ENCODE measurements around the gene BACH2.
"Not testable (repeated sequence)": the region's sequence is repeated elsewhere in the genome, so short reads cannot be mapped to it uniquely, and the experiment has no call there.

Gene BACH2

GRCh38 chr6:89927791-89928550 is 368.7 kb downstream of the BACH2 start:
- no peak for DNase-seq

DNA sequence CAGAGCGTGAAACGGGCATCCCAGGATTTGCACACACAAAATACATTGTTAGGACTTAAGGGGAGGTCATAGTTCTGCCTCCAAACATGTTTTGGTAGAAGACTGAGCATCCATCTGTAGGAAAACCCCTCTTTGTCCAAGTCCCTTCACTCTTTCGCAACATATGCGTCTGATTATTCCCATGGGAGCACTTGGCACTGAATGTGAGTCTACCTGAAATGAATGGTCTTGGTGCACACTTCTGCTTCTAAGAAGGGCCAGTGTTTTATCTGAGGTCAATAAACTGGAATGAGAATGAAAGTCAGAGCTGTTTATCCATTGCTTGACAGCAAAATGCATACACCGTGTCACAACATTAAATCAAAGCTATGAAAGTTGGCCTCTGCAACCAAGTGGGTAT is 369.4 kb downstream of the BACH2 start:
- no peak for DNase-seq

DNA sequence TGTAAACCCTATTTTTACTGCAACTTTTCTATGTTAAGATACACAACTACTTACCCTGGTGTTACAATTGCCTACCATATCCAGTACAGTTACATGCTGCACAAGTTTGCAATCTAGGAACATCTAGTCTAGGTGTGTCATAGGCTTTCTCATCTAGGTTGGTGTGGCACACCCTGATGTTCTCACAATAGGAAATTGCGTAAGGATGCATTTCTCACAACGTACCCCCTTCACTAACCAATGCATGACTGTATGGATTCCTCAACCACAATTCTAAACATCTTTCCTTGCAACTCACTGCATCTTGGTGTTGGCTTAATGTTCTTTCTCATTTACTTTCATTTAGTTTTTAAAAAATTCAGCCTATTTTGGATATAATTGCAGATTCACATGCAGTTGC is 370.8 kb downstream of the BACH2 start:
- DNase-seq, result no peak

- no peak for DNase-seq
These were observed 372.4 kb downstream of the BACH2 start for GRCh38 chr6:89924231-89924630.

DNA sequence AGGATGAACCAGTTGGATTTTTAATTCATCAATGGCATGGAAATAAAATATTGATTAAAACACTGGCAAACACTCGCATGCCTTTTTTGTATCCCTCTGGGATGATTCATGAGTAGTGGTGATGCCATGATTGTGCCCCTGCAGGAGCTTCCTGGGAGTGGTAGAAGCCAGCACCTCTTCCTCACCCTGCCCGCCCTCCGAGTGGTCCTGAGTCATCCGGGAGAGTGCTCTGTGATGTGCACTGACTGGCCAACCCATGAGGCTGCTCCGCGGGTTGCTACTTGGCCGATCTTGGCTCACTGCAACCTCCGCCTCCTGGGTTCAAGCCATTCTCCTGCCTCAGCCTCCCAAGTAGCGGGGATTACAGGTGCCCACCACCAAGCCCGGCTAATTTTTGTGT is 375.0 kb downstream of the BACH2 start:
- no peak for DNase-seq

- DNase-seq, result no peak
These were observed 375.4 kb downstream of the BACH2 start for GRCh38 chr6:89921197-89921596.

- no peak for DNase-seq
These were observed 378.8 kb downstream of the BACH2 start for GRCh38 chr6:89917801-89918366.

GRCh38 chr6:89917216-89917615 is 379.4 kb downstream of the BACH2 start:
- DNase-seq, result no peak

DNA sequence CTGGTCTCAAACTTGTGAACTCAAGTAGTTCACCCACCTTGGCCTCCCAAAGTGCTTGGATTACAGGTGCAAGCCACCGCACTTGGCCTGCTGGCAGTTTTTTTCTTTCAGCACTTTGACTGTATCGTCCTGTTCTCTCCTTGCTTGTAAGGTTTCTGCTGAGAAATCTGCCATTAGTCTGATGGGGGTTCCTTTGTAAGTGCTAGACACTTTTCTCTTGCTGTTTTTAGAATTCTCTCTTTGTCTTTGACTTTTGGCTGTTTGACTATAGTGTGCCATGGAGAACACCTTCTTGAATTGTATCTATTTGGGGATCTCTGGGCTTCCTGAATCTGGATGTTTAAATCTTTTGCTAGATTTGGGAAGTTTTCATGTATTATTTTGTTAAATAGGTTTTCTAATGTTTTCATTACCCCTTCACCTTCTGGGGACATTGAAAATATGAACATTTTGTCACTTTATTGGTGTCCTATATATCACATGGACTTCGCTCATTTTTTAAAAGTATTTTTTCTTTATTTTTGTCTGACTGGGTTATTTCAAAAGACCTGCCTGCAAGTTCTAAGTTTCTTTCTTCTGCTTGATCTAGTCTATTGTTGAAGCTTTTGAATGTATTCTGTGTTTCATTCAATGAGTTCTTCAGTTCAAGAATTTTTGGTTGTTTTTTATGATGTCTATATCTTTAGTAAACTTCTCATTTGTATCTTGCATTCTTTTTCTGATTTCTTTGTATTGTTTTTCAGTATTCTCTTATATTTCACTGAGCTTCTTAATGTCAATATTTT is 380.3 kb downstream of the BACH2 start:
- DNase-seq, result no peak

DNA sequence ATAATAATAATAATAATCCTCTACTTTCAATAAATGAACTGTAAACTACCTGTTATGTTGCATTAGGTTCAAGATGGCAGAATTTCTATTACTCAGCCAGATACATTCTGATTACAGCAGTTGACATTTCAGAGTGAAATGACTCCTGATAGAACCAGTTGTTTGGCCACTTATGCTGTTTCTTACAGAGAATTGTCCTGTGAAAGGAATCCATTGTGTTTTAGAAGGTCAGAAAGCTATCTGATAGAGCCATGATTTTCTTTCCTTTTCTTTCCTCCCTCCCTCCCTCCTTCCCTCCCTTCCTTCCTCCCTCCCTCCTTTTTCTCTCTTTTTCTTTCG is 385.8 kb downstream of the BACH2 start:
- DNase-seq, result no peak

DNA sequence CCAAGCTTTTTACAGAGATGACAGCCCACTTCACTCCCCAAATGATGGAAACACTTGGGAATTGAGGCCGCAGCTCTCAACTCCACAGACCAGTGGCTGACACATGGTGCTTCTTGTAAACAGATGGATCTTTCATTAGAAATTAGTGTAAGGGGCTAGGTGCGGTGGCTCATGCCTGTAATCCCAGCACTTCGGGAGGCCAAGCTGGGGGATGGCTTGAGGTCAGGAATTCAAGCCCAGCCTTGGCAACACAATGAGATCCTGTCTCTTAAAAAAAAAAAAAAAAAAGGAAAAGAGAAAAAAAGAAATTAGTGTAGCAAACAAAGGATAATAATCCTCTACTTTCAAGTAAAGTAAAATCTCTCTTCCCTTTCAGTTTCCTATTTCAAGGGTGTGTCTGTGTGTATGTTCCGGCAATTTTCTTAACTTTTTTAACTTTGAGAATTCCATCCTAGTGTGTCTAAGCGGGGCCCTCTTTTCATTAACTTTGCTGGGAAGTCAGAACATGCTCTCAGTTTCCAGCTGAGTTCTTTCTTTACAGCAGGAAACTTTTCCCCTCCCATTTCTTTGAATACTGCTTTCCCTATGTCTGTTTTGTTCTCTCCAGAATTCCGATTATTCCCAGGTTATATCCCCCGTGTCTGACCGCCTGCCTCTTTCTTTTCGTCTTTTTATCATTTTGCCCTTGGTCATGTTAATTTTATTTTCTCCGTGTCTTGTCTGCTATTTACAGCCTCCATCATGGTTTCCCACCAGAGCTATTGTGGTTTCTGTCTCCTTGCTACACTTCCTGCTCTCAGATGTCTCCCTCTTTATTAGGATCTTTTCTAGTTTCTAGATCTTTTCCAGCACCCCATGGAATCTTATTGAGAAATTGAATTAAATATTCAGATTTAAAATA is 386.4 kb downstream of the BACH2 start:
- DNase-seq, result not testable (repeated sequence)

DNA sequence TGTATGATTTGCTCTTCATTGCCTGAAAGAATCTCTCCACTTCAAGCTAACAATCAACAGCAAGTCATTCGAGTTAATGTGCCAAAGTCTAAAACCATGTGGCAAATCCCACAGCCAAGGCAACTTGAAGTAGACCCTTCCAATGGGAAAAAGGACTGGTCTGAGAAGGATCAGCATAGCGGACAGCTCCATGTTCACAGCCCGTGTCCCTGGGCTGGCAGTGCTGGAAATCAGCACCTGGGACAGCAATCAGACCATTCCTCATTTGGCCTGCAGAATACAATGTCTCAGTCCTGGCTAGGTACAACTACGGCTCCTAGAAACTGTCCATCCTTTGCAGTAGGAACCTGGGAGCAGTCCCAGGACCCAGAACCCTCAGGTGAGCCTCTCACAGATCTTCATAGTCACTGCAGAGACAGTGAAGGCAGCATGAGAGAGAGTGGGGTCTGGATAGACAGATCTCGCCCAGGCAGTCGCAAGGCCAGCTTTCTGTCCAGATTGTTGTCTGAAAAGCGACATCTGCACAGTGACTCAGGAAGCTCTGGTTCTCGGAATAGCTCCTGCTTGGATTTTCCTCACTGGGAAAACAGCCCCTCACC is 401.3 kb downstream of the BACH2 start:
- peak; percentile 80 for DNase-seq

DNA sequence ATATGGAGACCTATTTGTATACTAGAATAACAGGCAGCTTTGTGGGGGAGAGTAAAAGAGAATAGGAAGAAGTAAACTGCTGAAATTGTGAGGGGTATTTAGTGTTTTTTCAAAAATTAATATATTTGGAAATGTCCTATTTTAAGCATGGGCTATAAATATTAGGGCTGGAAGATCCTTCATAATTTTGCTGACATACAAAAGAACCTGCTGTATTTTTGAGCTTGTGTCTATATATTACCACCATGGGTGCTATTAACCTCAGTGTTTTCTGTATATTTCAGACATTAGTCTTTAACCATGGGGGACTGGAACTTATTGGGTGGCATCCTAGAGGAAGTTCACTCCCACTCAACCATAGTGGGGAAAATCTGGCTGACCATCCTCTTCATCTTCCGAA is 402.5 kb downstream of the BACH2 start, which contains the start of gene GJA10:
Gene GJA10, plus strand, starts transcription at position 301 of the 400 bp plus-strand sequence. Its CDS starts 0 bp downstream, at position 301.
- no peak for DNase-seq

DNA sequence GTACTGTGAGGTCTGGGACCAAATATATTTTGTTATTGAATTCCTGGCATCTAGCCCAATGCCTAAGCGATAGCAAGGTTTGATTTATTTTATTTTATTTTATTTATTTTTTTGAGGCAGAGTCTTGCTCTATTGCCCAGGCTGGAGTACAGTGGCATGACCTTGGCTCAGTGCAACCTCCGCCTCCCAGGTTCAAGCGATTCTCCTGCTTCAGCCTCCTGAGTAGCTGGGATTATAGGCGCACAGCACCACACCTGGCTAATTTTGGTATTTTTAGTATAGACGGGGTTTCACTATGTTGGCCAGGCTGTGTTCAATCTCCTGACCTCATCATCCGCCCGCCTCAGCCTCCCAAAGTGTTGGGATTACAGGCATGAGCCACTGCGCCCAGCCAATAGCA is 404.1 kb downstream of the BACH2 start:
- DNase-seq, result not testable (repeated sequence)

- DNase-seq, result not testable (repeated sequence)
These were observed 405.7 kb downstream of the BACH2 start for GRCh38 chr6:89890845-89891528.

DNA sequence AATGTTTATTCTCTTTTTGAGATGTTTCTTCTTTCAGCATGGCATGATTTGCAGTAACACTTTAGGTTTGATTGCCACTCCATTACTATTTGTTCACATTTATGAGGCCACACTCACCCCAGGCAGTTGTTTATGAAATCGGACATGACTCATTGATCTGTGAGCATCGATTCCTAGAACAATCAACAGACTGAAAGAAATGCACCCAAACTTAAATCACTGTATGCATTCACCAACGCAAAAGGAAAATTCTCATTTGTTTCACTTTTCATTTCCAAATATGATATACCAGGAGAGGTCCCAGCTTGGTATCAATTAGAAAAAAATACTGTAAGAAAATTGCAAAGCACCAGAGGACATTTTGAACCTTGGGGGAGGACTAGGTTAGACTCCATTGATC is 407.8 kb downstream of the BACH2 start:
- no peak for DNase-seq

DNA sequence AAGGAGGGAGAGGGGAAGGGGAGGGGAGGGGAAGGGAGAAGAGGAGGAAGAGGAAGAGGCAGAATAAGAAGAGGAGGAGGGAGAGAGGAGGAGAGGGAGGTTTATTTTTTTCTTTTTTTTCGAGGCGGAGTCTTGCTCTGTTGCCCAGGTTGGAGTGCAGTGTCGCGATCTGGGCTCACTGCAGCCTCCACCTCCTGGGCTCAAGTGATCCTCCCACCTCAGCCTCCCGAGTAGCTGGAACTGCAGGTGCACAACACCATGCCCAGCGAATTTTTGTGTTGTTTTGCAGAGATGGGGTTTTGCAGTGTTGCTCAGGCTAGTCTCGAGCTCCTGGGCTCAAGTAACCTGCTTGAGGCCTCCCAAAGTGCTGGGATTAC is 408.5 kb downstream of the BACH2 start:
- DNase-seq, result no peak

- DNase-seq, result no peak
These were observed 409.0 kb downstream of the BACH2 start for GRCh38 chr6:89887452-89888137.

DNA sequence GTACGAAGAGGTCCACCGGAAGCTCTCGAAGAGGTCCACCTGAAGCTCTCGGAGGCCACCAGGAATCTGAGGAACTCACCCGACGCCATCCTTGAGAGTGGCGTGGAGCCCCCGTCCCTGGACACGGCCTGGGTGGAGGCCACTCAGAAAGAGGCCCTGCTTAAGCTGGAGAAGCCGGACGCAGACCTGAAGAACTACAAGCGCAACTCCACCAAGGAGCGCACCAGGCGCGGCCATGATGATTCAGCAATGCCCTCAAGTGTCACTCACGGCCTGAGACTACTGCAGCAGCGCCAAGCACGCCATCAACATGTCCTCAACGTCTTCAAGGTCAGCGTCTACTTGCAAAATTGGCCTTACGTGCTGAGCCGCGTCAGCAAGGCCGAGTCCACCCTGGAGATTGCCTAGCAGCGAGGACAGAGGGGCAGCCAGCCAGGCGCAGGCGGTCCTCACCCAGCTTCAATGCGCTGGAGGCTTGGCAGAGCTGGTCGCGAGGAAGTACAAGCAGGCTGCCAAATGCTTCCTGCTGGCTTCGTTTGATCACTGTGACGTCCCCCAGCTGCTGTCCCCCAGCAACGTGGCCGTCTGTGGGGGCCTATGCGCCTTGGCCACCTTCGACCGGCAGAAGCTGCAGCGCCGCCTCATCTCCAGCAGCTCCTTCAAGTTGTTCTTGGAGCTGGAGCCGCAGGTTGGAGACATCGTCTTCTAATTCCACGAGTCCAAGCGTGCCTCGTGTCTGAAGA is 410.1 kb downstream of the BACH2 start:
- DNase-seq, result no peak

All from right hindlimb (tissue), 1 donor.